WTC11 (cell line): ENCODE data around the gene COL5A1. TPM values are rescaled to one million over a fixed set of nuclear protein-coding genes. Genes with fewer than 3 reads are reported as not detected.

Experiments
- ATAC-seq: fragments of 200-7000 bp; cut with Tn5 transposase; 2 replicates; pipeline ENCODE4 v1.10.0; 2021; ENCODE audit warnings: mild to moderate bottlenecking, moderate library complexity
- CTCF ChIA-PET: fragments of 300-600 bp; sonication (Branson Sonifier 250); formaldehyde crosslinking; loops from one replicate; lab custom pipeline; 2021; ENCODE audit warnings: antibody characterized with exemption; lab: Charles Lee
- POLR2A ChIA-PET: fragments of 350-600 bp; sonication (Branson Sonifier 250); formaldehyde crosslinking; loops from one replicate; lab custom pipeline; 2021; ENCODE audit warnings: antibody characterized with exemption; lab: Charles Lee
- DNase-seq: peaks from one replicate; pipeline ENCODE4 v3.0.0; 2021; ENCODE audit warnings: low spot score
- H3K27ac Mint-ChIP-seq: 2 replicates; pipeline ENCODE4 v1.8.0; 2021; ENCODE audit warnings: mixed read lengths
- H3K27me3 Mint-ChIP-seq: 2 replicates; pipeline ENCODE4 v1.8.0; 2021; ENCODE audit warnings: low read depth, mild to moderate bottlenecking, moderate library complexity, mixed read lengths
- H3K36me3 Mint-ChIP-seq: 2 replicates; pipeline ENCODE4 v1.8.0; 2021; ENCODE audit warnings: mixed read lengths
- H3K4me1 Mint-ChIP-seq: 2 replicates; pipeline ENCODE4 v1.8.0; 2022; ENCODE audit warnings: mixed read lengths
- H3K4me3 Mint-ChIP-seq: 2 replicates; pipeline ENCODE4 v1.8.0; 2021; ENCODE audit warnings: mild to moderate bottlenecking, moderate library complexity, mixed read lengths
- H3K9me3 Mint-ChIP-seq: 2 replicates; pipeline ENCODE4 v1.8.0; 2021; ENCODE audit warnings: mixed read lengths
- ATF3 ChIP-seq: sonication (generic); formaldehyde crosslinking; conservative IDR thresholded peaks from 2 replicates; pipeline ENCODE4 v1.8.1; 2022; ENCODE audit warnings: mild to moderate bottlenecking, missing genetic modification reagents
- CDX4 ChIP-seq: fragments of 250-450 bp; sonication (Bioruptor Pico); IDR thresholded peaks from 2 replicates; pipeline ENCODE4 v1.9.0; 2021; ENCODE audit warnings: moderate library complexity, mild to moderate bottlenecking, inconsistent platforms, borderline replicate concordance
- E2F5 ChIP-seq: sonication (generic); formaldehyde crosslinking; IDR thresholded peaks from 2 replicates; pipeline ENCODE4 v1.8.1; 2022; ENCODE audit warnings: mild to moderate bottlenecking, moderate library complexity, missing genetic modification reagents
- ETV6 ChIP-seq: sonication (generic); formaldehyde crosslinking; IDR thresholded peaks from 2 replicates; pipeline ENCODE4 v1.8.1; 2022; ENCODE audit warnings: mild to moderate bottlenecking, missing genetic modification reagents
- FOXK1 ChIP-seq: sonication (generic); formaldehyde crosslinking; IDR thresholded peaks from 2 replicates; pipeline ENCODE4 v1.8.0; 2022; ENCODE audit warnings: mild to moderate bottlenecking, moderate library complexity, missing genetic modification reagents
- FOXP4 ChIP-seq: sonication (generic); formaldehyde crosslinking; IDR thresholded peaks from 2 replicates; pipeline ENCODE4 v1.8.0; 2022; ENCODE audit warnings: mild to moderate bottlenecking, missing genetic modification reagents
- HMGA2 ChIP-seq: fragments of 250-450 bp; sonication (Bioruptor Pico); IDR thresholded peaks from 2 replicates; pipeline ENCODE4 v1.4.0; 2021; ENCODE audit warnings: mild to moderate bottlenecking, moderate library complexity
- IRF1 ChIP-seq: sonication (generic); formaldehyde crosslinking; IDR thresholded peaks from 2 replicates; pipeline ENCODE4 v1.8.0; 2023; ENCODE audit warnings: missing genetic modification reagents
- IRF2 ChIP-seq: sonication (generic); formaldehyde crosslinking; IDR thresholded peaks from 2 replicates; pipeline ENCODE4 v1.8.0; 2022; ENCODE audit warnings: low read depth, missing genetic modification reagents, borderline replicate concordance
- JAZF1 ChIP-seq: fragments of 250-450 bp; sonication (Bioruptor Pico); IDR thresholded peaks from 2 replicates; pipeline ENCODE4 v1.9.0; 2021; ENCODE audit warnings: moderate library complexity, mild to moderate bottlenecking, inconsistent platforms
- KAT7 ChIP-seq: sonication (generic); formaldehyde crosslinking; IDR thresholded peaks from 2 replicates; pipeline ENCODE4 v1.8.1; 2023; ENCODE audit warnings: missing genetic modification reagents, mild to moderate bottlenecking, borderline replicate concordance
- NFE2L1 ChIP-seq: sonication (generic); formaldehyde crosslinking; IDR thresholded peaks from 2 replicates; pipeline ENCODE4 v1.8.1; 2023; ENCODE audit warnings: missing genetic modification reagents
- NFYB ChIP-seq: sonication (generic); formaldehyde crosslinking; conservative IDR thresholded peaks from 2 replicates; pipeline ENCODE4 v1.8.0; 2022; ENCODE audit warnings: low read depth, missing genetic modification reagents
- NR3C1 ChIP-seq: sonication (generic); formaldehyde crosslinking; conservative IDR thresholded peaks from 2 replicates; pipeline ENCODE4 v1.8.1; 2023; ENCODE audit warnings: low read depth, mild to moderate bottlenecking, missing genetic modification reagents
- OVOL2 ChIP-seq: fragments of 250-450 bp; sonication (Bioruptor Pico); IDR thresholded peaks from 2 replicates; pipeline ENCODE4 v1.9.0; 2021; ENCODE audit warnings: mild to moderate bottlenecking, borderline replicate concordance
- PREB ChIP-seq: sonication (generic); formaldehyde crosslinking; IDR thresholded peaks from 2 replicates; pipeline ENCODE4 v1.8.1; 2022; ENCODE audit warnings: mild to moderate bottlenecking, missing genetic modification reagents, moderate library complexity, borderline replicate concordance
- SMAD3 ChIP-seq: sonication (generic); formaldehyde crosslinking; IDR thresholded peaks from 2 replicates; pipeline ENCODE4 v1.8.0; 2022; ENCODE audit warnings: missing genetic modification reagents, mild to moderate bottlenecking, borderline replicate concordance
- SMAD4 ChIP-seq: sonication (generic); formaldehyde crosslinking; IDR thresholded peaks from 2 replicates; pipeline ENCODE4 v1.8.0; 2022; ENCODE audit warnings: mild to moderate bottlenecking, missing genetic modification reagents
- USF1 ChIP-seq: sonication (generic); formaldehyde crosslinking; IDR thresholded peaks from 2 replicates; pipeline ENCODE4 v1.8.0; 2022; ENCODE audit warnings: mild to moderate bottlenecking, missing genetic modification reagents
- USF2 ChIP-seq: sonication (generic); formaldehyde crosslinking; IDR thresholded peaks from 2 replicates; pipeline ENCODE4 v1.8.1; 2023; ENCODE audit warnings: mild to moderate bottlenecking, missing genetic modification reagents, moderate library complexity
- ZNF263 ChIP-seq: sonication (generic); formaldehyde crosslinking; IDR thresholded peaks from 2 replicates; pipeline ENCODE4 v1.8.1; 2022; ENCODE audit warnings: low read depth, mild to moderate bottlenecking, moderate library complexity, missing genetic modification reagents
- ZNF317 ChIP-seq: sonication (generic); formaldehyde crosslinking; IDR thresholded peaks from 2 replicates; pipeline ENCODE4 v1.8.1; 2023; ENCODE audit warnings: low read depth, mild to moderate bottlenecking, moderate library complexity, missing genetic modification reagents, borderline replicate concordance
- total RNA-seq: library from RNA; stranded (reverse); gene quantifications from 3 replicates; pipeline ENCODE4 v1.2.3, GENCODE V29; 2021

Gene COL5A1
- total RNA-seq, 1 experiment from 2014 or later = 13.5 TPM

- H3K9me3 Mint-ChIP-seq = peaks cover 5% of the 10 kb centered on the region
- no peak overlapping the region for H3K4me3 Mint-ChIP-seq
- no peaks in the 10 kb centered on the region for H3K27me3 Mint-ChIP-seq
- ATAC-seq = no peak
- ChIA-PET CTCF (no interaction called here), POLR2A (no interaction called here)
- no peak overlapping the region; the same call in 1 of the 2 replicates for H3K27ac Mint-ChIP-seq
- TF ChIP-seq JAZF1 (CRISPR knock-in tag) = no peak
- no peak for TF ChIP-seq CDX4
- no peak for TF ChIP-seq NR3C1 (CRISPR knock-in tag)
- no peak for TF ChIP-seq PREB
- no peak for TF ChIP-seq IRF1 (CRISPR knock-in tag)
- TF ChIP-seq KAT7 = no peak
- TF ChIP-seq OVOL2 = no peak
- no peak for TF ChIP-seq ETV6 (CRISPR knock-in tag)
- no peak for TF ChIP-seq NFE2L1 (CRISPR knock-in tag)
- TF ChIP-seq NFYB (CRISPR knock-in tag) = no peak
- TF ChIP-seq HMGA2 (CRISPR knock-in tag) = no peak
- H3K36me3 Mint-ChIP-seq = no peaks in the 10 kb centered on the region
- no peak for DNase-seq
- H3K4me1 Mint-ChIP-seq = peaks cover 4% of the 10 kb centered on the region
These were observed 48.1 kb upstream of the COL5A1 start for GRCh38 chr9:134593286-134594077.

- no peak for TF ChIP-seq SMAD4 (CRISPR knock-in tag)
- no peak for TF ChIP-seq USF2
- TF ChIP-seq ATF3 (CRISPR knock-in tag) = no peak
- no peak for TF ChIP-seq NFYB (CRISPR knock-in tag)
- no peak for TF ChIP-seq ZNF263 (CRISPR knock-in tag)
- no peak for TF ChIP-seq HMGA2 (CRISPR knock-in tag)
- TF ChIP-seq FOXK1 (CRISPR knock-in tag) = no peak
- TF ChIP-seq ZNF317 (CRISPR knock-in tag) = no peak
- no peak for TF ChIP-seq E2F5 (CRISPR knock-in tag)
- no peak for TF ChIP-seq SMAD3
- TF ChIP-seq FOXP4 = no peak
- no peak for TF ChIP-seq USF1
- no peak for TF ChIP-seq IRF2 (CRISPR knock-in tag)
- DNase-seq (no peak), ATAC-seq (no peak)
- Mint-ChIP-seq H3K4me1 (peaks cover 4% of the 10 kb centered on the region), H3K4me3 (no peak overlapping the region), H3K27ac (no peak overlapping the region; the same call in 1 of the 2 replicates), H3K27me3 (no peaks in the 10 kb centered on the region), H3K9me3 (peaks cover 5% of the 10 kb centered on the region), H3K36me3 (no peaks in the 10 kb centered on the region)
- POLR2A ChIA-PET = no interaction called here
- CTCF ChIA-PET = no interaction called here
These were observed 47.3 kb upstream of the COL5A1 start for GRCh38 chr9:134594078-134594941.
